ENCODE measurements around the gene PLCXD1.

Gene PLCXD1

DNA sequence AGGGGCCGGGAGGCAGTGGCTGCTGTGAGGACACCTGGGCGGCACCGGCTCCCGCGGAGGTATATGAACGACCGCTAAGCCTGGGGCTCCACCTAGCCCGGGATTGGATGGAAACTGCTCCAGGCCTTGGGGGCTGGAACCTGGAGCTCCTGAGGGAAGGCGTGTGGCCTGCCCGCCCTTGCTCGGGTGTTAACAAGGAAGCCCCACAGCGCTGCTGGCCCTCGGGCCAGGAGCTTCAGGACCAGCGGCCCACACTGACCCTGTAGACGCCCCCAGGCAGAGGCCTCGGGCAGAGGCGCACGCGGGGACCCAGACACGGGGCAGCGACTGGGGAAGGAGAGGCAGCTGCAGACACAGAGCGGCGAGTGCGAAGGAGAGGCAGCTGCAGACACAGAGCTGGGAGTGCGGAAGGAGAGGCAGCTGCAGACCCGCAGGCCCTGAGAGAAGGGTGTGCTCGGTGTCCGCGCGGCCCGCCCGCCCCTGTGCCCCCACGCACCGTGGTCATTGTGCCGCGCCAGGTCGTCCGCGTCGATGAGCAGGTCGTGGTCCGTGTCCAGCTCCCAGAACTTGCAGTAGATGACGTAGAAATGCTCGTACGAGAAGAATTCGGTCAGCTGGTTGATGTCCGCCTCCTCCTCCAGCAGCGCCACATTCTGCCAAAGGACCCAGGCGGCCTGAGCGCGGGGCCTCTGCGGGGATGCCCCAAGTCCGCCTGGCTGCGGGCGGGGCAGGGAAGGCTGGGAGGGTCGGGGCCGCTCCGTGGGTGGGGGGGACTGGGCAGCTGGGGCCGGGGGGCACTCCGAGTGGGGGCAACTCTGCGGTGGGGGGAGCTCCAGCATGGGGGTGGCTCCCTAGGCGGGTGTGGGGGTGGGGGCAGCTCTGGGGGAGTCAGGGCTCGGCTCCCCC is 64.1 kb downstream of the PLCXD1 start:
- no peak overlapping the region for H2AFZ ChIP-seq (ENCODE audit: low read depth, low read length)
- H3K79me2 ChIP-seq (ENCODE audit: insufficient read depth, low read length), result peaks cover 23% of the 10 kb centered on the region; the same call in 1 of the 2 replicates
- no peak overlapping the region for H3K4me3 ChIP-seq (ENCODE audit: low read depth in 1 of 2, low read length in 2 of 2)
- no peaks in the 10 kb centered on the region for H3K4me1 ChIP-seq (ENCODE audit: insufficient read depth, low read length)
- peaks cover 74% of the 10 kb centered on the region for H3K36me3 ChIP-seq (ENCODE audit: insufficient read depth, low read length)
- H3K4me2 ChIP-seq (ENCODE audit: insufficient read depth, low read length), result no peak overlapping the region
- TF ChIP-seq, protein P1, sequence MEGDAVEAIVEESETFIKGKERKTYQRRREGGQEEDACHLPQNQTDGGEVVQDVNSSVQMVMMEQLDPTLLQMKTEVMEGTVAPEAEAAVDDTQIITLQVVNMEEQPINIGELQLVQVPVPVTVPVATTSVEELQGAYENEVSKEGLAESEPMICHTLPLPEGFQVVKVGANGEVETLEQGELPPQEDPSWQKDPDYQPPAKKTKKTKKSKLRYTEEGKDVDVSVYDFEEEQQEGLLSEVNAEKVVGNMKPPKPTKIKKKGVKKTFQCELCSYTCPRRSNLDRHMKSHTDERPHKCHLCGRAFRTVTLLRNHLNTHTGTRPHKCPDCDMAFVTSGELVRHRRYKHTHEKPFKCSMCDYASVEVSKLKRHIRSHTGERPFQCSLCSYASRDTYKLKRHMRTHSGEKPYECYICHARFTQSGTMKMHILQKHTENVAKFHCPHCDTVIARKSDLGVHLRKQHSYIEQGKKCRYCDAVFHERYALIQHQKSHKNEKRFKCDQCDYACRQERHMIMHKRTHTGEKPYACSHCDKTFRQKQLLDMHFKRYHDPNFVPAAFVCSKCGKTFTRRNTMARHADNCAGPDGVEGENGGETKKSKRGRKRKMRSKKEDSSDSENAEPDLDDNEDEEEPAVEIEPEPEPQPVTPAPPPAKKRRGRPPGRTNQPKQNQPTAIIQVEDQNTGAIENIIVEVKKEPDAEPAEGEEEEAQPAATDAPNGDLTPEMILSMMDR (IDR thresholded peaks at IDR 0.05; ENCODE audit: borderline replicate concordance, extremely low read depth, low read length, poor library complexity, severe bottlenecking), result no peak
- no peak for TF ChIP-seq EZH2 (IDR thresholded peaks at IDR 0.05; ENCODE audit: borderline replicate concordance, low read depth, low read length, severe bottlenecking)
- ATAC-seq (ENCODE audit: insufficient read depth, low read depth) (no peak), DNase-seq (no peak)
- no peak overlapping the region for H3K9ac ChIP-seq (ENCODE audit: low read depth, low read length)
- H3K27me3 ChIP-seq (ENCODE audit: insufficient read depth, low read length, poor library complexity), result no peaks in the 10 kb centered on the region
- H3K9me3 ChIP-seq (ENCODE audit: insufficient read depth, low read length, severe bottlenecking), result peaks cover 16% of the 10 kb centered on the region
- peaks cover 7% of the 10 kb centered on the region for H4K20me1 ChIP-seq (ENCODE audit: insufficient read depth, low read length)
- no peak overlapping the region for H3K27ac ChIP-seq (ENCODE audit: low read length)

DNA sequence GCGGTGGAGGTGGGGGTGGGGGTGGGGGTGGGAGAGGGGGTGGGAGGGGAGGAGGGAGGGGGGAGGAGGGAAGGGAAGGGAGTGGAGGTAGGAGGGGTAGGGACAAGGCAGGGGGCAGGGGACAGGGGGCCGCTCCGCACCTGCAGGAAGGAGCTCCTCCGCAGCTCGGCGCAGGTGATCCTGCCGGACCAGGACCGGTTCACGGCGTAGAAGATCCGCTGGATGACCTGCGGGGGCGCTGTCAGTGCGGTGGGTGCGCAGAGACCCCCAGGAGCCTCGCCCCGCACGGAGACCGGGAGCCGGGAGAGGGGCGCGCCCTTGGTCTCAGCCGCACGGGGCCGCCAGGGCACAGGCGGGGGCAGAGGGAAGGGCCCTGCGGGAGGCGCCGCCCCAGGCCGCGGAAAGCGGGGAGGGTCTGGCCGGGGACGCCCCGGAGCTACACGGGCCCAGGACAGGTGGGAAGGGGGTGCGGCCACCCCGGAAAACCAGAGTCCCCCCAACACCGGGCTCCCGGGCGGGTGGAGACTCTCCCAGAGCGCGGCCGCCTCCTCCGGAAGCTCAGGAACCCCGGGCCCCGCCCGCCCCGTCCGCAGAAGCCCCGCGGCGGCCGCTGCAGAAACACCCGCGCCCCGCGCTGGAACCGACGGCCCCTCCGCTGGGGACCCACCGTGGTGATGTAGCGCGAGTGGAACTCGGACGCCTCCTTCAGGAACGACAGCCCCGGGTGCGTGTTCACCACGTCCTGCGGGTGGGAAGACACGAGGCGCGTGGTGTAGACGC is 65.0 kb downstream of the PLCXD1 start:
- Histone ChIP-seq H2AFZ (ENCODE audit: low read depth, low read length) (no peak overlapping the region), H3K9ac (ENCODE audit: low read depth, low read length) (no peak overlapping the region), H3K9me3 (ENCODE audit: insufficient read depth, low read length, severe bottlenecking) (peaks cover 16% of the 10 kb centered on the region), H3K27me3 (ENCODE audit: insufficient read depth, low read length, poor library complexity) (no peaks in the 10 kb centered on the region), H3K4me1 (ENCODE audit: insufficient read depth, low read length) (no peaks in the 10 kb centered on the region), H3K4me3 (ENCODE audit: low read depth in 1 of 2, low read length in 2 of 2) (no peak overlapping the region), H3K79me2 (ENCODE audit: insufficient read depth, low read length) (peaks cover 30% of the 10 kb centered on the region), H3K27ac (ENCODE audit: low read length) (no peak overlapping the region), H3K36me3 (ENCODE audit: insufficient read depth, low read length) (peaks cover 71% of the 10 kb centered on the region), H3K4me2 (ENCODE audit: insufficient read depth, low read length) (no peak overlapping the region), H4K20me1 (ENCODE audit: insufficient read depth, low read length) (peaks cover 10% of the 10 kb centered on the region)
- no peak for TF ChIP-seq EZH2 (IDR thresholded peaks at IDR 0.05; ENCODE audit: borderline replicate concordance, low read depth, low read length, severe bottlenecking)
- TF ChIP-seq, protein P1 (IDR thresholded peaks at IDR 0.05; ENCODE audit: borderline replicate concordance, extremely low read depth, low read length, poor library complexity, severe bottlenecking), result no peak
- DNase-seq (no peak), ATAC-seq (ENCODE audit: insufficient read depth, low read depth) (no peak)

DNA sequence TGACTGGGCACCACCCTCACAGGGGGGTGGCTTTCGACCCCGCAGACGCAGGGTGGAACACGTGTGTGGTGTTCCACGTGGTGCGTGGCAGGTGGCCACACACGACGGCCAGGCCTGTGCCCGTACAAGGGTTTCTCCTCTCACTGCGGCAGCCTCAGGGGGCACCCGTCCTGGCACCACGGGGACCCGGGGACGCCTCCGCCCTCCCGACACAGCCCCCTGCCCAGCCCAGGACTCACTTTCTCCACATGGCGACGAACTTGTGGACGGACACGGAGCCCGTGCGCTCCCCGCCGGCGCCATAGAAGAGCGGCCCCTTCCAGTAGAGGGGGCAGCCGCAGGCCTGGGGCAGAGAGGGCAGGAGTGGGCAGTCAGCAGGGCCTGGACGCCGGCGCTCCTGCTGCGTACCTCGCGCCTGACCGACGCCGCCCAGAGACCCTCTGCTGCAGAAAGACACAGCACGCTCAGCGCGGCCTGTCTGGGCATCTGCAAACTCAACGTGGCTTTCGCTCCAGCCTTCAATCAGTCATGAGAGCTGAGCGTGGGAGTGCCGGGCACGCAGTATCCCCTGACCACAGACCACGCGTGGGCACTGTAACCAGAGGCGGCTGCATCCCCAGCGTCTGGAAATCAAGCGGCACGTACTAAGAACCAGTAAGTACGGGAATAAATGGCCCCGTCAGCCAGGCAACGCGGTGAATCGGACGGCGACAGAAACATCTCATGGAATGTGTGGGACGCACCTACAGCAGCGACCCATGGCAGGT is 66.4 kb downstream of the PLCXD1 start:
- Histone ChIP-seq H4K20me1 (ENCODE audit: insufficient read depth, low read length) (peaks cover 11% of the 10 kb centered on the region), H3K4me3 (ENCODE audit: low read depth in 1 of 2, low read length in 2 of 2) (no peak overlapping the region), H2AFZ (ENCODE audit: low read depth, low read length) (no peak overlapping the region), H3K27me3 (ENCODE audit: insufficient read depth, low read length, poor library complexity) (no peaks in the 10 kb centered on the region), H3K9ac (ENCODE audit: low read depth, low read length) (no peak overlapping the region), H3K36me3 (ENCODE audit: insufficient read depth, low read length) (peaks cover 72% of the 10 kb centered on the region), H3K27ac (ENCODE audit: low read length) (no peak overlapping the region), H3K4me2 (ENCODE audit: insufficient read depth, low read length) (no peak overlapping the region), H3K9me3 (ENCODE audit: insufficient read depth, low read length, severe bottlenecking) (peaks cover 16% of the 10 kb centered on the region), H3K79me2 (ENCODE audit: insufficient read depth, low read length) (peaks cover 41% of the 10 kb centered on the region), H3K4me1 (ENCODE audit: insufficient read depth, low read length) (no peaks in the 10 kb centered on the region)
- TF ChIP-seq EZH2 (IDR thresholded peaks at IDR 0.05; ENCODE audit: borderline replicate concordance, low read depth, low read length, severe bottlenecking), result no peak
- TF ChIP-seq, protein P1 (IDR thresholded peaks at IDR 0.05; ENCODE audit: borderline replicate concordance, extremely low read depth, low read length, poor library complexity, severe bottlenecking), result no peak
- no peak for DNase-seq
- ATAC-seq (ENCODE audit: insufficient read depth, low read depth), result no peak

All from DND-41 (cell line).